Natural killer cell (primary cell): ENCODE measurements around the gene POTEI. TPM values are rescaled to one million over a fixed set of nuclear protein-coding genes. Genes with fewer than 3 reads are reported as not detected.
"Not testable (repeated sequence)": the region's sequence is repeated elsewhere in the genome, so short reads cannot be mapped to it uniquely, and the experiment has no call there.

Experiments
- ATAC-seq, 3 donors: fragments of 150-1000 bp in 2 of 3; fragments of 200-7000 bp in 1 of 3; cut with Tn5 transposase; 1 replicate in 1 of 3; 2 replicates in 2 of 3; pipeline ENCODE4 v1.10.0; 2021; ENCODE audit warnings: mild to moderate bottlenecking in 2 of 3, moderate library complexity in 2 of 3
- DNase-seq, 2 donors: peaks; one replicate each; pipeline versions ENCODE4 v3.0.0 to v3.0.0-alpha.2; 2013 to 2021; ENCODE audit warnings: mixed read lengths in 1 of 2
- H3K27ac ChIP-seq: one replicate; pipeline ENCODE4 v1.5.1; 2013; ENCODE audit warnings: mild to moderate bottlenecking, low read length
- H3K27me3 ChIP-seq: one replicate; pipeline ENCODE4 v1.6.1; 2013; ENCODE audit warnings: low read length; ENCODE audit not compliant: control insufficient read depth, insufficient read depth
- H3K36me3 ChIP-seq: one replicate; pipeline ENCODE4 v1.6.1; 2013; ENCODE audit warnings: low read length; ENCODE audit not compliant: control insufficient read depth, insufficient read depth
- H3K4me1 ChIP-seq: one replicate; pipeline ENCODE4 v1.6.1; 2013; ENCODE audit warnings: low read length; ENCODE audit not compliant: control insufficient read depth, insufficient read depth
- H3K4me3 ChIP-seq: one replicate; pipeline ENCODE4 v1.5.1; 2013; ENCODE audit warnings: low read length
- H3K9me3 ChIP-seq: one replicate; pipeline ENCODE4 v1.6.1; 2013; ENCODE audit warnings: low read length; ENCODE audit not compliant: control insufficient read depth, insufficient read depth
- H3K27ac Mint-ChIP-seq, 2 donors: one replicate each; pipeline ENCODE4 v1.8.0; 2022; ENCODE audit warnings: mild to moderate bottlenecking in 2 of 2, mixed read lengths in 2 of 2, moderate library complexity in 1 of 2
- H3K27me3 Mint-ChIP-seq, 2 donors: one replicate each; pipeline ENCODE4 v1.8.0; 2022; ENCODE audit warnings: low read depth in 2 of 2, mixed read lengths in 2 of 2
- H3K36me3 Mint-ChIP-seq: one replicate; pipeline ENCODE4 v1.8.0; 2022; ENCODE audit warnings: mixed read lengths
- H3K4me1 Mint-ChIP-seq, 2 donors: one replicate each; pipeline ENCODE4 v1.8.0; 2022; ENCODE audit warnings: mixed read lengths in 2 of 2
- H3K4me3 Mint-ChIP-seq: one replicate; pipeline ENCODE4 v1.8.0; 2022; ENCODE audit warnings: mild to moderate bottlenecking, moderate library complexity, mixed read lengths
- H3K9me3 Mint-ChIP-seq, 2 donors: one replicate each; pipeline ENCODE4 v1.8.0; 2022; ENCODE audit warnings: mixed read lengths in 2 of 2
- WGBS: methylation state at CpG from one replicate; pipeline ENCODE4 v1.1.7; 2013; ENCODE audit warnings: missing lambda C conversion rate; ENCODE audit not compliant: insufficient coverage; 5-methylcytosine and 5-hydroxymethylcytosine counted together
- intact Hi-C: fragments of 100-400 bp; cut with micrococcal nuclease; formaldehyde crosslinking; loops from one replicate; pipeline ENCODE4 v1.14.2; 2022
- total RNA-seq, 4 donors: library from RNA; stranded (reverse); fragments of 120-200 nt in 1 of 4; gene quantifications; one replicate each; pipeline versions ENCODE4 v1.2.3 to v1.2.4, GENCODE V29; 2013 to 2022

Gene POTEI
- total RNA-seq, 3 donors from 2014 or later (not counting 1 experiment from before 2014, with no cell fraction given): not detected

DNA sequence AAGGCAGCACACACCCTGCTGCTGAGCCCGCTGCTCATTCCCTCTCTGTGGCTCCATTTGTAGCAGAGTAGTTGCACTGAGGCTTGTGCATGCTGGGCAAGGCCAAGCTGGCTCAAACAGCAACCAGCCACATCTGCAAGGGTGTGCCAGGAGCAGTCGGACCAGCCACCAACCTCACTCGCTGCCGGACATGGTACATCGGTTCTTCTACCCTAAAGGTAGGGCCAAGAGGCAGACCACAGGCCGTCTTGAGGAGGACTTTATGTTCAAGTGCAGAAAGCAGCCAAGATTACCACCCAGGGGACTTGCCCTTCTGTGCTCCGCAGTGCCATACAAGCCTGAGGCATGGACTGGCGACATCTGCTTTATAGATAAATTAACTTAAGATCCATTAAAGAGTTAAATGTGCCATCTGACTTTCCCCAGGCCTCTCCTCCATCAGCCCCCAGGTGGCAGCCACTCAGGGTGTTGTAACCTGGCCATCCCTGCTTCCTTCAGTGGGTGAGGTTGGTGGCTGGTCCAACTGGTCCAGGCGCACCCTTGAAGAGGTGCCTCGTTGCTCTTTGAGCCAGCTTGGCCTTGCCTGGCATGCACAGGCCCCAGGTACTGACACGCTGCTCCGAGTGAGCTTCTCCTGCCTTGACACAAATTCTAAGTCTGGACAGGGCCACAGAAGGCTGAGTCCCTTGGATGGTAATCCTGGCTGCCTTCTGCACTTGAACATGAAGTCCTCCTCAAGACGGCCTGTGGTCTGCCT lies 55.0 kb downstream of the POTEI start:
- intact Hi-C loops: not testable (repeated sequence)

DNA sequence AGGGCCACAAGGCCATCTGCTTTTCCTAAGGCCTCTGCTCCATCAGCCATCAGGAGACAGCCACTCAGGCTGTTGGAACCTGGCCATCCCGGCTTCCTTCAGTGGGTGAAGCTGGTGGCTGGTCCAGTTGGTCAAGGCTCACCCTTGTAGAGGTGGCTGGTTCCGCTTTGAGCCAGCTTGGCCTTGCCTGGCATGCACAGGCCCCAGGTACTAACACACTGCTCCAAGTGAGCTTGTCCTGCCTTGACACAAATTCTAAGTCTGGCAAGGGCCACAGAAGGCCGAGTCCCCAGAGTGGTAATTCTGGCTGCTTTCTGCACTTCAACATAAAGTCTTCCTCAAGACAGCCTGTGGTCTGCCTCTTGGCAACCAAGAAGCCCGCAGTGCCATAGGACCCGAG lies 56.2 kb downstream of the POTEI start:
- ATAC-seq, H3K9me3 ChIP-seq: not testable (repeated sequence)
- WGBS: 82% methylated on average over 2 of the region's 5 CpGs

More for the DNA sequence above, 55.0 kb downstream of the POTEI start:
- 92% methylated on average over 12 of the region's 13 CpGs for WGBS
- H3K4me3 ChIP-seq, ATAC-seq, H3K27me3 Mint-ChIP-seq, H3K27me3 ChIP-seq, H3K4me1 ChIP-seq, H3K27ac Mint-ChIP-seq, H3K9me3 ChIP-seq, H3K9me3 Mint-ChIP-seq, H3K36me3 ChIP-seq, H3K4me1 Mint-ChIP-seq, H3K36me3 Mint-ChIP-seq, H3K4me3 Mint-ChIP-seq, H3K27ac ChIP-seq: not testable (repeated sequence)
- peak in 1 of 2 donors; percentile 0 for DNase-seq

GRCh38 chr2:130451823-130452222 lies 57.3 kb downstream of the POTEI start:
- H3K27ac ChIP-seq, H3K9me3 Mint-ChIP-seq, intact Hi-C loops, H3K4me3 Mint-ChIP-seq, H3K9me3 ChIP-seq, H3K36me3 Mint-ChIP-seq, H3K27me3 ChIP-seq, H3K4me3 ChIP-seq, ATAC-seq, H3K4me1 Mint-ChIP-seq, H3K27ac Mint-ChIP-seq, H3K4me1 ChIP-seq, H3K27me3 Mint-ChIP-seq, H3K36me3 ChIP-seq: not testable (repeated sequence)
- WGBS: 82% methylated on average over 6 of the region's 10 CpGs
- peak in 1 of 2 donors; percentile 0 for DNase-seq

More for the DNA sequence above, 56.2 kb downstream of the POTEI start:
- H3K27ac Mint-ChIP-seq, H3K4me3 ChIP-seq, H3K27ac ChIP-seq, H3K4me3 Mint-ChIP-seq, H3K27me3 ChIP-seq, H3K9me3 Mint-ChIP-seq, H3K4me1 Mint-ChIP-seq, H3K4me1 ChIP-seq, H3K36me3 Mint-ChIP-seq, H3K27me3 Mint-ChIP-seq, intact Hi-C loops, H3K36me3 ChIP-seq: not testable (repeated sequence)
- DNase-seq: peak in 1 of 2 donors; percentile 0

GRCh38 chr2:130451278-130451677 lies 57.9 kb downstream of the POTEI start:
- H3K9me3 Mint-ChIP-seq, H3K4me3 ChIP-seq, H3K27me3 ChIP-seq, H3K4me1 Mint-ChIP-seq, H3K27me3 Mint-ChIP-seq, H3K4me3 Mint-ChIP-seq, H3K36me3 Mint-ChIP-seq, H3K27ac ChIP-seq, H3K27ac Mint-ChIP-seq, H3K36me3 ChIP-seq, H3K9me3 ChIP-seq, ATAC-seq, H3K4me1 ChIP-seq, intact Hi-C loops: not testable (repeated sequence)
- DNase-seq: peak in 1 of 2 donors; percentile 1
- WGBS: 73% methylated on average over 2 of the region's 3 CpGs

DNA sequence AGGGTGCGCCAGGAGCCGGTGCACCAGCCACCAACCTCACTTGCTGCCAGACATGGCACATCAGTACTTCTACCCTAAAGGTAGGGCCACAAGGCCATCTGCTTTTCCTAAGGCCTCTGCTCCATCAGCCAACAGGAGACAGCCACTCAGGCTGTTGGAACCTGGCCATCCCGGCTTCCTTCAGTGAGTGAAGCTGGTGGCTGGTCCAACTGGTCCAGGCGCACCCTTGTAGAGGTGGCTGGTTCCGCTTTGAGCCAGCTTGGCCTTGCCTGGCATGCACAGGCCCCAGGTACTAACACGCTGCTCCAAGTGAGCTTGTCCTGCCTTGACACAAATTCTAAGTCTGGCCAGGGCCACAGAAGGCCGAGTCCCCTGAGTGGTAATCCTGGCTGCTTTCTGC lies 58.8 kb downstream of the POTEI start:
- H3K36me3 Mint-ChIP-seq, ATAC-seq, H3K27me3 ChIP-seq, H3K9me3 ChIP-seq, H3K4me3 ChIP-seq, DNase-seq, H3K27ac ChIP-seq, H3K27me3 Mint-ChIP-seq, intact Hi-C loops, H3K4me1 Mint-ChIP-seq, H3K36me3 ChIP-seq, H3K9me3 Mint-ChIP-seq, H3K4me3 Mint-ChIP-seq, H3K27ac Mint-ChIP-seq, H3K4me1 ChIP-seq: not testable (repeated sequence)
- 96% methylated on average over 4 of the region's 7 CpGs for WGBS

DNA sequence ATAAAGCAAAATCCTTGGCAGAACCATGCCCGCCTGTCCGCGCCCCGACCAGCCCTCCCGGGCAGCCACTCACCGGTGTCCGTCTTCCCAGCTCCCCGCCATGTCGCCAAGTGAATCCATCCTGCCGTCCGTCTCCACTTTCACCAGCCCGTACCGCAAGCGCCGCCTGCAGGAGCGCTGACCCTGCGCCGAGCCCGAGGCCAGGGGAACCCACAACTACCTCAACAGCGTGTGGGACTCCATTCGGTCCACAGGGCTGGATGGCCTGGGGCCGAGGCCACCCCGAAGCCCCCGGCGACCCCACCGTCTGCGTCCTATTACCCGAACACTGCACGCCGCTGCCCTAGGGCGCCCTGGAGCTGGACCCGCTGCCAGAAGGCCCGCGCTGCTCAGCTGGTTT lies 81.5 kb downstream of the POTEI start:
- H3K4me3 ChIP-seq, H3K27me3 ChIP-seq: not testable (repeated sequence)

GRCh38 chr2:130418845-130419244 lies 90.3 kb downstream of the POTEI start:
- H3K27ac ChIP-seq, H3K4me1 ChIP-seq, ATAC-seq, H3K9me3 ChIP-seq, H3K4me3 Mint-ChIP-seq, H3K4me3 ChIP-seq, H3K27ac Mint-ChIP-seq, H3K27me3 Mint-ChIP-seq, DNase-seq, H3K9me3 Mint-ChIP-seq, intact Hi-C loops, H3K36me3 Mint-ChIP-seq, H3K36me3 ChIP-seq, H3K27me3 ChIP-seq, H3K4me1 Mint-ChIP-seq: not testable (repeated sequence)
- 100% methylated on average over 1 of the region's 1 CpG for WGBS

More for the DNA sequence above, 81.5 kb downstream of the POTEI start:
- H3K36me3 ChIP-seq, H3K4me1 Mint-ChIP-seq, H3K9me3 Mint-ChIP-seq, H3K36me3 Mint-ChIP-seq, H3K27ac ChIP-seq, H3K9me3 ChIP-seq, H3K27me3 Mint-ChIP-seq, H3K4me1 ChIP-seq, intact Hi-C loops: not testable (repeated sequence)
- WGBS: 2% methylated on average over 34 of the region's 34 CpGs
- DNase-seq (peak; percentile 17 to 19), ATAC-seq (peak in 2 of 3 donors; percentile 40 to 57)
- H3K4me3 Mint-ChIP-seq: peak overlapping the region; percentile 80
- H3K27ac Mint-ChIP-seq: peak overlapping the region in 1 of 2 donors; percentile 76

GRCh38 chr2:130416693-130417092 lies 92.4 kb downstream of the POTEI start:
- H3K4me3 ChIP-seq, H3K27ac Mint-ChIP-seq, intact Hi-C loops, H3K4me3 Mint-ChIP-seq, H3K4me1 ChIP-seq, H3K27me3 ChIP-seq, H3K27me3 Mint-ChIP-seq, H3K9me3 Mint-ChIP-seq, H3K36me3 Mint-ChIP-seq, H3K9me3 ChIP-seq, H3K36me3 ChIP-seq, H3K4me1 Mint-ChIP-seq, H3K27ac ChIP-seq, ATAC-seq: not testable (repeated sequence)
- peak in 1 of 2 donors; percentile 37 for DNase-seq
- no CpG with 5 or more reads among the region's 1 CpG for WGBS
